Stimulated activated CD4-positive, alpha-beta T cell treated with anti-CD3 and anti-CD28 coated beads, Interleukin-2, amount 100 ng/mL, for 48 hours (primary cell): Measurements from ENCODE around the gene ECD.

Experiments used
- DNase-seq, 2 donors: peaks; one replicate each; pipeline ENCODE4 v3.0.0-alpha.2; 2020

The ECD gene

GRCh38 chr10:73167783-73168464, at the start of gene ECD, which contains the start of gene FAM149B1:
Gene ECD (minus strand): TSS chr10:73168008. CDS start chr10:73163937, 4,071 bp downstream.
Gene FAM149B1 (plus strand): TSS chr10:73168119. CDS start chr10:73168340, 221 bp downstream.
- DNase-seq = peak; percentile 87 to 93

DNA sequence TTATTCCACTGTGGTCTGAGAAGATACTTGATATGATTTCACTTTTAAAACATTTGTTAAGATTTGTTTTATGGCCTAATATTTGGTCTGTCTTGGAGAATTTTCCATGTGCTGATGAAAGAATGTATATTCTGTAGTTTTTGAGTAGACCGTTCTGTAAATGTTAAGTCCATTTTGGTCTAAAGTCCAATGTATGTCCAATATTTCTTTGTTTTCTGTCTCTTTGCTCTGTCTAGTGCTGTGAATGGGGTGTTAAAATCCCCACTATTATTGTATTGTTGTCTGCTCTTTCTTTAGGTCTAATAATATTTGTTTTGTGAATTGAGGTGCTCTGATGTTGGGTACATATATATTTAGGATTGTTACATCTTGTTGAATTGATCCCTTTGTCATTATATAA, 47.9 kb upstream of the ECD start:
- DNase-seq = no peak

GRCh38 chr10:73211106-73211811, 43.5 kb upstream of the ECD start:
- no peak for DNase-seq

DNA sequence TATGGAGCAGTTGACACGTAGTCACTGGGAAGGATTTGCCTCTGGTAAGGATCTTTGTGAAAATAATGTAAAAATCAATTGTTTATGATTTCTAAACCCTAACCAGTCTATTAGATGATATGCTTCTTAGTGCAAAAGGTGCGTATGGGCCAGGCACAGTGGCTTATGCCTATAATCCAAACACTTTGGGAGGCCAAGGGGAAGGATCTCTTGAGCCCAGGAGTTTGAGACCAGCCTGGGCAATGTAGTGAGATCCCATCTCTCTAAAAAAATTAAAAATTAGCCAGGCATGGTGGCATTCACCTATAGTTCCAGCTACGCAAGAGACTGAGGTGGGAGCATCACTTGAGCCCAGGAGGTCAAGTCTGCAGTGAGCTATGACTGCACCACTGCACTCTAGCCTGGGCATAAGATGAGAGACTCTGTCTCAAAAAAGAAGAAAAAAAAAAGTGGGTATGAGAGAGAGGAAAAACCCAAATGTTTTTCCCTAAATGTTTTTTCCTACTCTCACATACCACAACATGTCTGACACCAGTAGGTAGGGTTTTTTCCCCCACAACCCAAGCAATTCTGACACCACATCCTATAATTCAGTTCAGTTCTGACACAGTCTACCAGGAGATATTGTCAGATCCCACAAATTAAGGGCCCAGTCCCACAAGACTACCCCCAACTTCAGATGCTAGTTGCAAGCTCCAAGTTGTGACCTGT, 42.7 kb upstream of the ECD start:
- DNase-seq = no peak

DNA sequence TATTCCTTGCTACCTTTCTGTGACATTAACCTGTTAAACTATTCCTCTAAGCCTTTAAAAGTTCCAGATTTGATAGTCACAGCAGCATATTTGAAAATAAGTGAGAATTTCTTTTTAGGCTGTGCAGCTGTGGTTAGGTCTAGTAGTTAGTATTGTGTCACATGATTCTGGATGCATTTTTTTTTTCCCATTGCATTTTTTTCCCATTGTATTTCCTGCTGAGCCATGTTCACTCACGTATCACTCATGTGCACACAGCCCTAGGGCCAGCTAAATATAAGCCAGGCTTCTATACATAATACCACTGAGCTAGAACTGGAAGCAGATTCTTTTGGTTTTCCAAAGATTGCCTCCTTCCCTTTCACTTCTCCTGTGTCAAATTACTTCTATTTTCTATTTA, 41.9 kb upstream of the ECD start:
- no peak for DNase-seq

- DNase-seq = no peak
Measured at GRCh38 chr10:73207883-73208282, 40.1 kb upstream of the ECD start.

DNA sequence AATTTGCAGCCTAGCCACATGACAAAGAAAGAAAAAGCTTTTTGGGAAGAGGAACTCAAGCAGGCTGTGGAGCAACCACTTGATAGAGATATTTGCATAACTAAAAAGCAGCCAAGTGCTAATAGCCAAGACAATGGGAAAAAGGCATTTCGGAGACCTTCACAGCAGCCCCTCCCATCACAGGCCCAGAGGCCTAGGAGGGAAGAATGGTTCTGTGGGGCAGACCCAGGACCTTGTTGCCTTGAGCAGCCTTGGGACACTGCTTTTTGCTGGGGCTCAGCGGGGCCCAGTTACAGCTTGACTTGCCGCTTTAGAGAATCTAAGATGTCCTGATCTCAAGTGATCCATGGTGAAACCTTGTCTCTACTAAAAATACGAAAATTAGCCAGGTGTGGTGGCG, 38.6 kb upstream of the ECD start:
- no peak for DNase-seq

- no peak for DNase-seq
Measured at GRCh38 chr10:73205890-73206289, 38.1 kb upstream of the ECD start.

DNA sequence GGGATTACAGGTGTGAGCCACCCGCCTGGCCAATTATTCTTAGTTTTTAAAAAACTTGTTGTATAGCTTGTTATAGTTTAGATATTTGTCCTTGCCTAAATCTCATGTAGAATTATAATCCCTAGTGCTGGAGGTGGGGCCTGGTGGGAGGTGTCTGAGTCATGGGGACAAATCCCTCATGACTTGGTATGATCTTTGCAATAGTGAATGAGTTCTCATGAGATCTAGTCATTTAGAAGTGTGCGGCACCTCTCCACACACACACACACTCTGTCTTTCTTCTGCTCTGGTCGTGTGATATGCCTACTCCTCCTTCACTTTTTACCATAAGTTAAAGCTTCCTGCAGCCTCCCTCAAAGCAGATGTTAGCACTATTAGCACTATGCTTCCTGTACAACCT, 37.3 kb upstream of the ECD start:
- DNase-seq = no peak

GRCh38 chr10:73190188-73190587, 22.4 kb upstream of the ECD start:
- DNase-seq = no peak

DNA sequence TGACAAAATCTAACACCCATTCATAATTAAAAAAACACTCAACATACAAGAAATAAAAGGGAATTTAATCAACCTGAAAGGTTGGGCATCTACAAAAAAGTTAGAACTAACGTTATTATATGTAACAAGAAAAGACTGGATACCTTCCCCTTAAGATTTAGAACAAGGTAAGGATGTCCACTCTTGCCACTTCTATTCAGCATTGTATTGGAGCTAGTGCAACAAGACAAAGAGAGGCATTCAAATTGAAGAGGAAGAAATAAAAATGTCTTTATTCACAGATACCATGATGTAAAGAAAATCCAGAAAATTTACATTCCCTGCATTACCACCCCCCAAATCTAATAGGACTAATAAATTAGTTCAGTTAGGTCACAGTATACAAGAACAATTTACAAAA, 18.5 kb upstream of the ECD start:
- no peak for DNase-seq

- no peak for DNase-seq
Measured at GRCh38 chr10:73183667-73184281, 16.0 kb upstream of the ECD start.

GRCh38 chr10:73182568-73182967, 14.8 kb upstream of the ECD start:
- DNase-seq = no peak

DNA sequence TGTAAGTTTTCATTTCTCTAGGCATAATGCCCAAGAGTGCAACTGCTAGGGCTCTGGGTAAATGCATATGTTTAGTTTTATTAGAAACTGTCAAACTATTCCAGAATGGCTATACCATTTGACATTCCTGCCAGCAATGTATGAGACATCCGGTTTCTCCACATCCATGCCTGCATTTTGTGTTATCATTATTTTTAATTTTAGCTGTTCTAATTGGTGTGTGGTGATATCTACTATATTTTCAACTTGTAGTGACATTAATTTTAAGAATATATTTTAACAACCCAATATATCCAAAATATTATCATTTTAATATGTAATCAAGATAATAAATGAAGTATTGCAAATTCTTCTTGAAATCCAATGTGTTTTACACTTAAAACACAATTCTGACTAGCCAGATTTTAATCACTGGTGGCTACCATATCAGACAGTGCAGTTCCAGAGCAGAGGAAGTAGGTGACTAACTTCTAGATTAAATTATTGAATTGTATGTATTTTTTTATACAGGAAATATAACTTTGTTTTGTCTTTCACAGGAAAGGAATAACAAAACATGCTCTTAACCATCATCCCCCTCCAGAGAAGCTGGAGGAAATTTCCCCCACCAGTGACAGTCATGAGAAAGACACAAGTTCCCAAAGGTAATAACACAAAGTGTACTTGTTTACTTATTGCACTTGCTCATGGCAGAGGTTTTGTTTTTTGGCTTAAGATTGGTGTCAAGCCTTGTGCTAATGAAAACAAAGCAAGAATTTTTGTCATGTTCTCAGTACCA, 6.5 kb upstream of the ECD start:
- no peak for DNase-seq

GRCh38 chr10:73172867-73173266, 5.1 kb upstream of the ECD start:
- DNase-seq = no peak

GRCh38 chr10:73169320-73169719, 1.5 kb upstream of the ECD start:
- DNase-seq = no peak

GRCh38 chr10:73168465-73168803, 626 bp upstream of the ECD start:
- no peak for DNase-seq

GRCh38 chr10:73167458-73167782, 388 bp downstream of the ECD start:
- peak in 1 of 2 donors; percentile 9 for DNase-seq

GRCh38 chr10:73166972-73167371, 836 bp downstream of the ECD start:
- no peak for DNase-seq

GRCh38 chr10:73163096-73163495, 4.7 kb downstream of the ECD start:
- no peak for DNase-seq

- no peak for DNase-seq
Measured at GRCh38 chr10:73161662-73162061, 6.1 kb downstream of the ECD start.

DNA sequence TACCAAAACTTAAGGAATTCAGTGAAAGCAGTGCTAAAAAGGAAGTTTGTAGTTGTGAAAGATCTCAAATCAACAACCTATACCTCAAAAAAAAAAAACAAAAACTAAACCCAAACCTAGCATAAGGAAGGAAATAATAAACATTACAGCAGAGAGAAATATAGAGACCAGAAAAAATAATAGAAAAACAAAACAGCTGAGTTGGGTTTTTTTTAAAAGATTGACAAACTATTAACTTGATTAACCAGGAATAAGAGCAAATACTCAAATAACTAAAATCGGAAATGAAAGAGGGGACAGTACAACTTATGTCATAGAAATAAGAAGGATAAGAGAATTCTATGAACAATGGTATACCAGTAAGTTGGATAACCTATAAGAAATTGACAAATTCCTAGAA, 6.7 kb downstream of the ECD start:
- no peak for DNase-seq

GRCh38 chr10:73159038-73159648, 8.7 kb downstream of the ECD start:
- DNase-seq = peak; percentile 38 to 50
